Smooth muscle cell (in vitro differentiated cells): ENCODE measurements around the gene ABCA2. TPM values are rescaled to one million over a fixed set of nuclear protein-coding genes. Genes with fewer than 3 reads are reported as not detected.

Experiments used
- DNase-seq: peaks from one replicate; lab custom pipeline; 2025; ENCODE audit not compliant: unreplicated experiment; lab: John Stamatoyannopoulos, UW
- H2AFZ ChIP-seq: fragments of 200-600 bp; sonication (generic); 2 replicates; pipeline ENCODE4 v1.6.0; 2016; ENCODE audit warnings: antibody characterized with exemption, low read depth, mild to moderate bottlenecking
- H3F3A ChIP-seq: fragments of 200-600 bp; sonication (generic); 2 replicates; pipeline ENCODE4 v1.6.0; 2017; ENCODE audit warnings: antibody characterized with exemption, low read depth
- H3K27ac ChIP-seq: fragments of 200-600 bp; sonication (generic); 2 replicates; pipeline ENCODE4 v1.5.1; 2016; ENCODE audit warnings: low read depth, mild to moderate bottlenecking
- H3K27me3 ChIP-seq: fragments of 200-600 bp; sonication (generic); 2 replicates; pipeline ENCODE4 v1.6.1; 2016; ENCODE audit warnings: low read depth, mild to moderate bottlenecking
- H3K36me3 ChIP-seq: fragments of 200-600 bp; sonication (generic); 2 replicates; pipeline ENCODE4 v1.5.1; 2016; ENCODE audit warnings: low read depth
- H3K4me1 ChIP-seq: fragments of 200-600 bp; sonication (generic); 2 replicates; pipeline ENCODE4 v1.5.1; 2016; ENCODE audit warnings: low read depth
- H3K4me2 ChIP-seq: fragments of 200-600 bp; sonication (generic); 2 replicates; pipeline ENCODE4 v1.6.0; 2016; ENCODE audit warnings: mild to moderate bottlenecking
- H3K4me3 ChIP-seq: fragments of 200-600 bp; sonication (generic); 2 replicates; pipeline ENCODE4 v1.5.1; 2016; ENCODE audit warnings: mild to moderate bottlenecking
- H3K79me2 ChIP-seq: fragments of 200-600 bp; sonication (generic); 2 replicates; pipeline ENCODE4 v1.6.0; 2016; ENCODE audit warnings: low read depth, mild to moderate bottlenecking
- H3K9ac ChIP-seq: fragments of 200-600 bp; sonication (generic); 2 replicates; pipeline ENCODE4 v1.6.0; 2016; ENCODE audit warnings: low read depth
- H3K9me3 ChIP-seq: fragments of 200-600 bp; sonication (generic); replicated peaks from 2 replicates; pipeline ENCODE4 v1.5.1; 2016; ENCODE audit warnings: low read depth
- H4K20me1 ChIP-seq: fragments of 200-600 bp; sonication (generic); 2 replicates; pipeline ENCODE4 v1.6.0; 2016; ENCODE audit warnings: low read depth
- WGBS: methylation state at CpG from one replicate; pipeline ENCODE4 v1.1.7; 2016; ENCODE audit warnings: low lambda C conversion rate; 5-methylcytosine and 5-hydroxymethylcytosine counted together
- polyA plus RNA-seq: library from polyadenylated mRNA; unstranded; fragments of >200 nt; fragmentation: Nextera tagmentation; extraction: Ambion mirVana; gene quantifications from 2 replicates; pipeline ENCODE4 v1.2.1, GENCODE V29; 2016
- total RNA-seq: library from RNA; depleted of rRNA; stranded (reverse); fragments of >200 nt; gene quantifications from 2 replicates; pipeline ENCODE4 v1.2.3, GENCODE V29; 2014
- TF ChIP-seq, protein P1 (sequence below): fragments of 200-600 bp; sonication (generic); IDR thresholded peaks from 2 replicates; pipeline ENCODE4 v1.5.1; 2017; ENCODE audit warnings: borderline replicate concordance, mild to moderate bottlenecking, antibody characterized with exemption; ENCODE audit not compliant: insufficient read depth, poor library complexity, severe bottlenecking

Gene ABCA2, protein sequence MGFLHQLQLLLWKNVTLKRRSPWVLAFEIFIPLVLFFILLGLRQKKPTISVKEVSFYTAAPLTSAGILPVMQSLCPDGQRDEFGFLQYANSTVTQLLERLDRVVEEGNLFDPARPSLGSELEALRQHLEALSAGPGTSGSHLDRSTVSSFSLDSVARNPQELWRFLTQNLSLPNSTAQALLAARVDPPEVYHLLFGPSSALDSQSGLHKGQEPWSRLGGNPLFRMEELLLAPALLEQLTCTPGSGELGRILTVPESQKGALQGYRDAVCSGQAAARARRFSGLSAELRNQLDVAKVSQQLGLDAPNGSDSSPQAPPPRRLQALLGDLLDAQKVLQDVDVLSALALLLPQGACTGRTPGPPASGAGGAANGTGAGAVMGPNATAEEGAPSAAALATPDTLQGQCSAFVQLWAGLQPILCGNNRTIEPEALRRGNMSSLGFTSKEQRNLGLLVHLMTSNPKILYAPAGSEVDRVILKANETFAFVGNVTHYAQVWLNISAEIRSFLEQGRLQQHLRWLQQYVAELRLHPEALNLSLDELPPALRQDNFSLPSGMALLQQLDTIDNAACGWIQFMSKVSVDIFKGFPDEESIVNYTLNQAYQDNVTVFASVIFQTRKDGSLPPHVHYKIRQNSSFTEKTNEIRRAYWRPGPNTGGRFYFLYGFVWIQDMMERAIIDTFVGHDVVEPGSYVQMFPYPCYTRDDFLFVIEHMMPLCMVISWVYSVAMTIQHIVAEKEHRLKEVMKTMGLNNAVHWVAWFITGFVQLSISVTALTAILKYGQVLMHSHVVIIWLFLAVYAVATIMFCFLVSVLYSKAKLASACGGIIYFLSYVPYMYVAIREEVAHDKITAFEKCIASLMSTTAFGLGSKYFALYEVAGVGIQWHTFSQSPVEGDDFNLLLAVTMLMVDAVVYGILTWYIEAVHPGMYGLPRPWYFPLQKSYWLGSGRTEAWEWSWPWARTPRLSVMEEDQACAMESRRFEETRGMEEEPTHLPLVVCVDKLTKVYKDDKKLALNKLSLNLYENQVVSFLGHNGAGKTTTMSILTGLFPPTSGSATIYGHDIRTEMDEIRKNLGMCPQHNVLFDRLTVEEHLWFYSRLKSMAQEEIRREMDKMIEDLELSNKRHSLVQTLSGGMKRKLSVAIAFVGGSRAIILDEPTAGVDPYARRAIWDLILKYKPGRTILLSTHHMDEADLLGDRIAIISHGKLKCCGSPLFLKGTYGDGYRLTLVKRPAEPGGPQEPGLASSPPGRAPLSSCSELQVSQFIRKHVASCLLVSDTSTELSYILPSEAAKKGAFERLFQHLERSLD (N-terminal part only)
- 15.9 and 23.0 TPM in 2 replicates for total RNA-seq
- 26.2 and 29.0 TPM in 2 replicates for polyA plus RNA-seq

DNA sequence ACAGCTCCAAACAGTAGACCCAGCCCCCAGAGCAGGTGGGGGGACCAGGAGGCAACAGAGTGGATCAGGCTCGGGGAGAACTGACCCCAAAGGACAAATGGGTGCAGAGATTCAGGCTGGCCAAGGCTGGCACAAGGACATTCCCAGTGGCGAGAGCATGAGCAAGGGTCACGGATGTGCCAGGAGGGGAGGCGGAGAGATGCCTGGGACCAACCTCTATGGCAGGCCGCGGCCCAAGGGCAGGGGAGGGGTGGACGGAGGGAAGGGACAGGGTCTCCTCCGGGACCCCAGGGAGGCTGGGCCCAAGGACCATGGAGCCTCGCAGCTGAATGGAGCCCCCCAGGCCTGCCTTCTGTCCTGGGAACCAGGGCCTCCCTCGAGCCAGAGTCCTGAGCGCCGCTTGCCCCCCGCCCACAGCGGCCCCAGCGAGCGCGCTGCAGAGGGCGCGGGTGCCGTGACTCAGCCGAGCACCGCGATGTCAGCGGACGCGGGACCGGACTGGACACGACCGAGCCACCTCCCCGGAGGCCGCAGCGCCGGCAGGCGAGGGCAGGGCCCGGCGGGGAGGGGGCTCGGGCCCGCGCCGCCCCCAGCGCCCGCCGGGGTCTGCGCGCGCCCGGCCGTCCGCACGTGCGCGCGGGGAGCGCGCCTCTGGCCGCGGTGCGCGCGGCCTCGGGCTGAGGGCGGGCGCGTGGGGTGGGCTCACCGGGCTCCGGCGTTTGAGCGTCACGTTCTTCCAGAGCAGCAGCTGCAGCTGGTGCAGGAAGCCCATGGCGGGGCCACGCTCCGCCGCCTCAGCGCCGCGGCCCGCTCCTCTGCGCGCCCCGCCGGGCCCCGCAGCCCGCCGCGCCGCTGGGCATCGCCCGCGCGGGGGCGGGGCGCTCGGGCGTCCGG, at the start of gene ABCA2:
Gene ABCA2, minus strand, starts transcription at position 869 of the 894 bp plus-strand sequence. Its CDS starts 97 bp downstream, at position 772.
- Histone ChIP-seq H3K36me3 (no peaks in the 10 kb centered on the region), H3K9ac (no peak within 1 kb of the TSS), H2AFZ (peak within 1 kb of the TSS; percentile 96), H3K9me3 (no peaks in the 10 kb centered on the region), H3K27ac (no peak within 1 kb of the TSS), H3K4me2 (peak within 1 kb of the TSS; percentile 100), H3K79me2 (no peaks in the 10 kb centered on the region), H4K20me1 (peaks cover 5% of the 10 kb centered on the region), H3K4me3 (peak within 1 kb of the TSS; percentile 77), H3K27me3 (no peaks in the 10 kb centered on the region), H3K4me1 (peaks cover 14% of the 10 kb centered on the region), H3F3A (no peaks in the 10 kb centered on the region)
- TF ChIP-seq, protein P1, sequence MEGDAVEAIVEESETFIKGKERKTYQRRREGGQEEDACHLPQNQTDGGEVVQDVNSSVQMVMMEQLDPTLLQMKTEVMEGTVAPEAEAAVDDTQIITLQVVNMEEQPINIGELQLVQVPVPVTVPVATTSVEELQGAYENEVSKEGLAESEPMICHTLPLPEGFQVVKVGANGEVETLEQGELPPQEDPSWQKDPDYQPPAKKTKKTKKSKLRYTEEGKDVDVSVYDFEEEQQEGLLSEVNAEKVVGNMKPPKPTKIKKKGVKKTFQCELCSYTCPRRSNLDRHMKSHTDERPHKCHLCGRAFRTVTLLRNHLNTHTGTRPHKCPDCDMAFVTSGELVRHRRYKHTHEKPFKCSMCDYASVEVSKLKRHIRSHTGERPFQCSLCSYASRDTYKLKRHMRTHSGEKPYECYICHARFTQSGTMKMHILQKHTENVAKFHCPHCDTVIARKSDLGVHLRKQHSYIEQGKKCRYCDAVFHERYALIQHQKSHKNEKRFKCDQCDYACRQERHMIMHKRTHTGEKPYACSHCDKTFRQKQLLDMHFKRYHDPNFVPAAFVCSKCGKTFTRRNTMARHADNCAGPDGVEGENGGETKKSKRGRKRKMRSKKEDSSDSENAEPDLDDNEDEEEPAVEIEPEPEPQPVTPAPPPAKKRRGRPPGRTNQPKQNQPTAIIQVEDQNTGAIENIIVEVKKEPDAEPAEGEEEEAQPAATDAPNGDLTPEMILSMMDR, result no peak
- WGBS, result 10% methylated on average over 47 of the region's 95 CpGs
- no peak for DNase-seq

DNA sequence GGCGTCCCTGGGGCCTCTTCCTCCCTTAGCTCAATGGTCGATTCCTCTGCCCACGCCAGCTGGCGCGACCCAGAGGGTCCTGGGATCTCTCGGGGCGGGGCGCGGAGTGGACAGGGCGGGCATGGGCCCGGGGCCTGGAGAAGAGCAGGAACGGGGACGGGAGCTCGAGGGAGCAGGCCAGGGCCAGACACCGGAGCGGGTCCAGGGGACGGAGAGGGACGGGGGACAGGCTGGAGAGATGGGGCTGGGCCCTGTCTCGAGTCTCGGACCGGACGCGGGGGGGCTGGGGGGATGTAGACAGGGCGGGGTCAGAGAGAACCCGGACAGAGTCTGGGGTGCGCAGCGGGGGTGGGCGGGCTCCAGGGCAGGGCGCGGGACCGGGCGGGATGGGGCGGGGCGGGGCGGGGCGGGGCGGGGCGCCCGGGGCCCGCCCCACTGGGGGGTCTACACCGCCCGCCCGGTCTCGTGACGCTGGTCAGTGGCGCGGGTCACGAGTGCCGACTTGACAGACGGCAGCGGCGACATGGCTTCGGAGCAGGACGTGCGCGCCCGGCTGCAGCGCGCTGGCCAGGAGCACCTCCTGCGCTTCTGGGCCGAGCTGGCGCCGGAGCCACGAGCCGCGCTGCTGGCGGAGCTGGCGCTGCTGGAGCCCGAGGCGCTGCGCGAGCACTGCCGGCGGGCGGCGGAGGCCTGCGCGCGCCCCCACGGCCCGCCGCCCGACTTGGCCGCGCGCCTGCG, 49.1 kb upstream of the ABCA2 start, which contains the start of gene UAP1L1:
Gene UAP1L1, plus strand, starts transcription at position 508 of the 738 bp plus-strand sequence. Its CDS starts 16 bp downstream, at position 524.
- peaks cover 7% of the 10 kb centered on the region for H3F3A ChIP-seq
- TF ChIP-seq, protein P1, result no peak
- peaks cover 8% of the 10 kb centered on the region for H3K4me1 ChIP-seq
- peak within 1 kb of the TSS; percentile 71 for H3K4me3 ChIP-seq
- H4K20me1 ChIP-seq, result peaks cover 30% of the 10 kb centered on the region
- DNase-seq, result peak; percentile 30
- no peaks in the 10 kb centered on the region for H3K79me2 ChIP-seq
- 7% methylated on average over 35 of the region's 87 CpGs for WGBS
- H3K9me3 ChIP-seq, result no peaks in the 10 kb centered on the region
- no peaks in the 10 kb centered on the region for H3K27me3 ChIP-seq
- H3K36me3 ChIP-seq, result no peaks in the 10 kb centered on the region
- no peak within 1 kb of the TSS for H3K9ac ChIP-seq
- H3K27ac ChIP-seq, result no peak within 1 kb of the TSS
- H2AFZ ChIP-seq, result peak within 1 kb of the TSS; percentile 69
- peak within 1 kb of the TSS; percentile 99 for H3K4me2 ChIP-seq

DNA sequence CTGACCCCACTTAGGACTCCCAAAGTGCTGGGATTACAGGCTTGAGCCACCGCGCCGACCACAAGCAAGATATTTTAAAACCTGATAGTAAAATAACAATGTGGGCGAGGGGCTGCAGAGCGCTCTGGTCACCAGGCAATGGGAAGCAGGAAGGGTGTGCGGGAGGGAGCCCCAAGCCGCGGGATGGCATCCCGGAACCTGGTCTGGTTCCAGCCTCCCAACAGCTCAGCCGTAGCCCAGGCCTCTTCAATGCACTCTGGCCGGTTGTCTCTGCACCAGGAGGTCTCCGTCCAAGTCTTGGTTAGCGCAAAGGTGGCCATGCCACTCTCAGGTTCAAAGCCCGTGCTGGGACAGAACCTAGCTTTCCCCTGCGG, 48.6 kb upstream of the ABCA2 start:
- TF ChIP-seq, protein P1, result no peak
- no peak for DNase-seq
- WGBS, result 66% methylated on average over 15 of the region's 15 CpGs

More for the DNA sequence above, 48.6 kb upstream of the ABCA2 start:
- peak overlapping the region; percentile 69 for H2AFZ ChIP-seq
- H3K4me1 ChIP-seq, result peaks cover 8% of the 10 kb centered on the region
- H3K36me3 ChIP-seq, result no peaks in the 10 kb centered on the region
- no peaks in the 10 kb centered on the region for H3K9me3 ChIP-seq
- no peaks in the 10 kb centered on the region for H3K79me2 ChIP-seq
- no peak overlapping the region for H3K9ac ChIP-seq
- H4K20me1 ChIP-seq, result peaks cover 30% of the 10 kb centered on the region
- H3K27ac ChIP-seq, result no peak overlapping the region
- no peaks in the 10 kb centered on the region for H3K27me3 ChIP-seq
- H3K4me2 ChIP-seq, result peak overlapping the region; percentile 99
- peak overlapping the region; percentile 71 for H3K4me3 ChIP-seq
- peaks cover 3% of the 10 kb centered on the region for H3F3A ChIP-seq
